Hepatocyte (in vitro differentiated cells): ENCODE results near the gene MFGE8. TPM values are rescaled to one million over a fixed set of nuclear protein-coding genes. Genes with fewer than 3 reads are reported as not detected.
A peak's percentile ranks its signal among the peaks of the same experiment; 100 is the strongest.

Source experiments
- DNase-seq: peaks from one replicate; pipeline ENCODE4 v3.0.0-alpha.2; 2016; ENCODE audit warnings: low spot score
- H2AFZ ChIP-seq: fragments of 200-600 bp; sonication (generic); 2 replicates; pipeline ENCODE4 v1.6.0; 2016; ENCODE audit warnings: antibody characterized with exemption, mild to moderate bottlenecking
- H3K27ac ChIP-seq: fragments of 200-600 bp; sonication (generic); 2 replicates; pipeline ENCODE4 v1.5.1; 2016; ENCODE audit warnings: mild to moderate bottlenecking
- H3K27me3 ChIP-seq: fragments of 200-600 bp; sonication (generic); 2 replicates; pipeline ENCODE4 v1.6.1; 2016
- H3K36me3 ChIP-seq: fragments of 200-600 bp; sonication (generic); replicated peaks from 2 replicates; pipeline ENCODE4 v1.5.1; 2016; ENCODE audit warnings: low read depth; ENCODE audit not compliant: insufficient read depth
- H3K4me1 ChIP-seq: fragments of 200-600 bp; sonication (generic); 2 replicates; pipeline ENCODE4 v1.5.1; 2016; ENCODE audit warnings: mild to moderate bottlenecking, moderate library complexity; ENCODE audit not compliant: insufficient read depth
- H3K4me2 ChIP-seq: fragments of 200-600 bp; sonication (generic); 2 replicates; pipeline ENCODE4 v1.6.0; 2016
- H3K4me3 ChIP-seq: fragments of 200-600 bp; sonication (generic); 2 replicates; pipeline ENCODE4 v1.5.1; 2016; ENCODE audit warnings: mild to moderate bottlenecking
- H3K79me2 ChIP-seq: fragments of 200-600 bp; sonication (generic); 2 replicates; pipeline ENCODE4 v1.6.0; 2017; ENCODE audit warnings: mild to moderate bottlenecking
- H3K9me2 ChIP-seq: fragments of 200-600 bp; sonication (generic); replicated peaks from 2 replicates; pipeline ENCODE4 v1.6.0; 2017; ENCODE audit warnings: mild to moderate bottlenecking; ENCODE audit not compliant: insufficient read depth
- H3K9me3 ChIP-seq: fragments of 200-600 bp; sonication (generic); 2 replicates; pipeline ENCODE4 v1.5.1; 2016; ENCODE audit warnings: low read depth, mild to moderate bottlenecking
- H4K20me1 ChIP-seq: fragments of 200-600 bp; sonication (generic); 2 replicates; pipeline ENCODE4 v1.6.0; 2016; ENCODE audit warnings: mild to moderate bottlenecking; ENCODE audit not compliant: insufficient read depth, poor library complexity, severe bottlenecking
- CTCF ChIP-seq: fragments of 200-600 bp; sonication (generic); IDR thresholded peaks from 2 replicates; pipeline ENCODE4 v1.5.1; 2016; ENCODE audit warnings: antibody characterized with exemption, mild to moderate bottlenecking; ENCODE audit not compliant: poor library complexity
- EZH2 ChIP-seq: fragments of 200-600 bp; sonication (generic); IDR thresholded peaks from 2 replicates; pipeline ENCODE4 v1.6.1; 2016; ENCODE audit warnings: antibody characterized with exemption, mild to moderate bottlenecking, borderline replicate concordance
- EZH2phosphoT487 ChIP-seq: fragments of 200-600 bp; sonication (generic); IDR thresholded peaks from one replicate; pipeline ENCODE4 v1.6.1; 2018; ENCODE audit warnings: antibody characterized with exemption, mild to moderate bottlenecking, low read depth, moderate library complexity; ENCODE audit not compliant: unreplicated experiment, severe bottlenecking
- WGBS: methylation state at CpG from one replicate; pipeline ENCODE4 v1.1.6; 2016; ENCODE audit warnings: low lambda C conversion rate; ENCODE audit errors: missing lambda C conversion rate; 5-methylcytosine and 5-hydroxymethylcytosine counted together
- polyA plus RNA-seq: library from polyadenylated mRNA; unstranded; fragments of >200 nt; fragmentation: Nextera tagmentation; extraction: Ambion mirVana; gene quantifications from 2 replicates; pipeline ENCODE4 v1.2.1, GENCODE V29; 2016
- total RNA-seq: library from RNA; depleted of rRNA; stranded (reverse); fragments of >200 nt; gene quantifications from 2 replicates; pipeline ENCODE4 v1.2.3, GENCODE V29; 2014

The MFGE8 gene
- total and polyA plus RNA-seq, 2 experiments from 2014 or later = 471 to 569 TPM

GRCh38 chr15:88897142-88897455 is 16.1 kb downstream of the MFGE8 start:
- no peaks in the 10 kb centered on the region for H3K9me2 ChIP-seq
- no peaks in the 10 kb centered on the region for H3K79me2 ChIP-seq
- 56% methylated on average over 8 of the region's 8 CpGs for WGBS
- no peaks in the 10 kb centered on the region for H3K9me3 ChIP-seq
- no peak overlapping the region for H2AFZ ChIP-seq
- H4K20me1 ChIP-seq = no peaks in the 10 kb centered on the region
- no peak overlapping the region for H3K4me3 ChIP-seq
- no peak for TF ChIP-seq EZH2
- TF ChIP-seq EZH2phosphoT487 = no peak
- TF ChIP-seq CTCF = no peak
- no peaks in the 10 kb centered on the region for H3K36me3 ChIP-seq
- peaks cover 10% of the 10 kb centered on the region for H3K27me3 ChIP-seq
- H3K4me1 ChIP-seq = peaks cover 25% of the 10 kb centered on the region
- peak overlapping the region; percentile 30 for H3K27ac ChIP-seq
- no peak for DNase-seq
- H3K4me2 ChIP-seq = no peak overlapping the region

DNA sequence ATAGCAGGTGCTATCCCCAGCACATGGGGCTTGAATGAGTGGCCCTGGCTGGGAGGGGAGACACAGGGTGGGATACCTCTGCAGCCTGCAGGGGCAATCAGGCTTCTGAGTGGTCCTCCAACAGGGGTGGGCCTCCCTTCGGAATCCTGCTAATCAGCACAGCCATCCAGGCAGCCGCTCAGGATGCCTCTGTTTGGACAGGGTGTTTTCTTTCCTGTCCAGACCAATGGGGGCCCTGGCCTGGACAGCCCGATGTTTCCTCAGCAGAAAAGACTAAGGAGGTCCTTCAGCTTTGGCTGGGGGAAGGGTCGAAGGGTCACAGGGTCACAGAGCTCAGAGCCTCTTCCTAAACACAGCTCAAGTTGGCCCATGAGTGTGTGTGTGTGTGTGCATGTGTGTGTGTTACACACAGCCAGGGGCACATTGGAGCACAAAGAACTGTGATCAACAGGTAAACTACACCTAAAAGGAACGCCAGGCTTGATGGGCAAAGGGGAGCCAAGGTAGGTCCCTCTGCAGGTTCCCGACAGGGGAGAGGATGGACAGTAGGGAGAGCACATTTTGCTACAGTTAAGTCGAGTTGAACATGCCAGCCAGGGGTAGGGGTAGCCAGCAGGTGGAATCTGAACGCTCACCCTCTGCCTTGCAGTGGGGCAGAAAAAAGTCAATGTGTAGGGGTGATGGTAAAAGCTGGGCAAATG is 16.7 kb downstream of the MFGE8 start:
- Histone ChIP-seq H3K79me2 (no peaks in the 10 kb centered on the region), H2AFZ (no peak overlapping the region), H3K9me2 (no peaks in the 10 kb centered on the region), H3K36me3 (no peaks in the 10 kb centered on the region), H3K27me3 (peaks cover 10% of the 10 kb centered on the region), H3K9me3 (no peaks in the 10 kb centered on the region), H3K4me2 (no peak overlapping the region), H3K4me3 (no peak overlapping the region), H3K27ac (no peak overlapping the region), H3K4me1 (peaks cover 25% of the 10 kb centered on the region), H4K20me1 (no peaks in the 10 kb centered on the region)
- TF ChIP-seq EZH2phosphoT487 (no peak), CTCF (no peak), EZH2 (no peak)
- 65% methylated on average over 8 of the region's 8 CpGs for WGBS
- no peak for DNase-seq

GRCh38 chr15:88894819-88895767 is 18.1 kb downstream of the MFGE8 start, which contains the start of gene HAPLN3:
HAPLN3 (minus strand) TSS chr15:88895544; CDS start chr15:88887298, 8,246 bp downstream.
- 3% methylated on average over 45 of the region's 70 CpGs for WGBS
- no peaks in the 10 kb centered on the region for H3K9me3 ChIP-seq
- no peak for TF ChIP-seq EZH2
- TF ChIP-seq CTCF = no peak
- no peak for TF ChIP-seq EZH2phosphoT487
- no peaks in the 10 kb centered on the region for H4K20me1 ChIP-seq
- no peaks in the 10 kb centered on the region for H3K9me2 ChIP-seq
- H3K4me3 ChIP-seq = peak within 1 kb of the TSS; percentile 41
- H2AFZ ChIP-seq = peak within 1 kb of the TSS; percentile 64
- no peaks in the 10 kb centered on the region for H3K36me3 ChIP-seq
- peaks cover 10% of the 10 kb centered on the region for H3K27me3 ChIP-seq
- no peaks in the 10 kb centered on the region for H3K79me2 ChIP-seq
- DNase-seq = peak; percentile 70
- H3K4me1 ChIP-seq = peaks cover 25% of the 10 kb centered on the region
- H3K4me2 ChIP-seq = peak within 1 kb of the TSS; percentile 99
- H3K27ac ChIP-seq = no peak within 1 kb of the TSS
